ENCODE results near the gene MYL7. TPM values are rescaled to one million over a fixed set of nuclear protein-coding genes. Genes with fewer than 3 reads are reported as not detected.

The MYL7 gene
- total and polyA plus RNA-seq, 2 donors = 1.9 to 2.7 TPM

DNA sequence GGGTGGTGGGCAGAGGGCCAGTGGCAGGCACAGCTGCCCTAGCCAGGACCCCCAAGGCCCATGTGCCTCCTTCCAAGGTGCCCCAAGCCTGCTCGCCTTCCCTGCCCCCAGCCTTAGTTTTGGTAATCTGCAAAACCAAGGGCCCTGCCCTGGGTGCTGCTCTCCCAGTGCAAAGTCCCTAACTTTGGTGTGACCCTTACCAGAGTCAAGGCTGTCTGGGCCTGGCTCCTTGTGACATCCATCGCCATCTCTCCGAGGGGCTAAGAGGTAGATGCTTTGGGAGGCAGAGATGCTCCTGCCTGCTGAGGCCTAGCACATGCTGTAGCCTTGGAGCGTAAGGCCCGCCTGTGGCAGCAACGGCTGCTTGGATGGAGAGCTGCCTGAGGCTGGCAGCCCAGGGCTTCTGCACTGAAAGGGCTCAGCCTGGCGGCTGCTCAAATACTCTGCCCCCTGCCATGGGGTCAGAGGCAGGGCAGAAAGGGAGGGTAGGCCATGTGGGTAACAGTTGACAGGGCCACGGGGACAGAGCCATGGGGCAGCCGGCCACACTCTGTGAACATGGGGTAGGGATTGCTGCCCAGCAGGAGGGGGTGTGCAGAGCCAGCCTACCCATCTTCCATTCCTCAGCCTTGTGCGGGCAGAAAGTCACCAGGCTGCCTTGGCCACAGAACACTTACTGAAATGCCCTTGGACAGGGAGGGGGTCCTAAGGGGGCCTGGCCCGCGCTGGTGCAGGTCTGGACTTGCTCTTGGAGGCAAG is 17.9 kb upstream of the MYL7 start:
- no peak for DNase-seq (ENCODE audit: extremely low spot score)
- no peak overlapping the region for H3K4me3 ChIP-seq (ENCODE audit: low read depth, low read length)
- no peaks in the 10 kb centered on the region for H3K36me3 ChIP-seq (ENCODE audit: insufficient read depth)
- H3K27ac ChIP-seq (ENCODE audit: low read depth) = no peak overlapping the region
- no peaks in the 10 kb centered on the region for H3K4me1 ChIP-seq (ENCODE audit: insufficient read depth)
- 95% methylated on average over 12 of the region's 12 CpGs for WGBS

DNA sequence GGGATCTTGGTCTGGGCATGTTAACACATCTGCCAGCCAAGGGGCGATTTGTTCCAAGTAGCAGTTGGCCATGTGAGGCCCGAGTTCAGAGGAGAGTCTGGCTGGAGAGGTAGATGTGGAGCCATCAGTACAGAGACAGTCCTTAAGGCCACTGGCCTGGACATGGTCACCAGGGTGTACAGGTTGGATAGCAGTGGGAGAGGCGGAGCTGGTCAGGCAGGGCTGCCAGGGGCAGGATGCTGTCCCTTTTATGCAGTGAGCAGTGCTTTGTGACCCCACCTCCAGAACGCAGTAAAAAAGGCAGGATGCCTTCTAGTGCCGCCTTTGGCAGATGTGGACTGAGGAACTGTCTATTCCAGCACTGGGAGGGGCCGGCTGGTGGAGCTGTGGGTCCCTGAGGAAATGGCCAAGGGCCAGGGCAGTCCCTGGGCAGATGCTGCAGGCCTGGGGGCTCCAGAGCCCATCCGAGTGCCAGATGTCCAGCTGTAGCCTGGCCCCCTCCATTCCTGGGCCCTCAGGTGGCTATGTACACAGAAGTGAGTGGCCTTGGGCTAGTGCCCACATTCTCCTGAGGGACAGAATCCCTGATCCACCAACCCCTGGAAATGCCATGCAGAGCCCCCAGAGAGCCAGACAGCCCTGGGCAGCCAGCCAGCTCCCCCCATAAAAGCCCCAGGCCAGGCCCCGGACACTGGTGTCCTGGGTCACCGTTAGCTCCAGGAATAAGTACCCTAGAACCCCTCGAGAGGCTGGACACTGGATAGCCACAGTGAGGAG is 17.2 kb upstream of the MYL7 start:
- no peak for DNase-seq (ENCODE audit: extremely low spot score)
- Histone ChIP-seq H3K4me1 (ENCODE audit: insufficient read depth) (no peaks in the 10 kb centered on the region), H3K36me3 (ENCODE audit: insufficient read depth) (no peaks in the 10 kb centered on the region), H3K4me3 (ENCODE audit: low read depth, low read length) (no peak overlapping the region), H3K27ac (ENCODE audit: low read depth) (no peak overlapping the region)
- WGBS = 79% methylated on average over 10 of the region's 10 CpGs

DNA sequence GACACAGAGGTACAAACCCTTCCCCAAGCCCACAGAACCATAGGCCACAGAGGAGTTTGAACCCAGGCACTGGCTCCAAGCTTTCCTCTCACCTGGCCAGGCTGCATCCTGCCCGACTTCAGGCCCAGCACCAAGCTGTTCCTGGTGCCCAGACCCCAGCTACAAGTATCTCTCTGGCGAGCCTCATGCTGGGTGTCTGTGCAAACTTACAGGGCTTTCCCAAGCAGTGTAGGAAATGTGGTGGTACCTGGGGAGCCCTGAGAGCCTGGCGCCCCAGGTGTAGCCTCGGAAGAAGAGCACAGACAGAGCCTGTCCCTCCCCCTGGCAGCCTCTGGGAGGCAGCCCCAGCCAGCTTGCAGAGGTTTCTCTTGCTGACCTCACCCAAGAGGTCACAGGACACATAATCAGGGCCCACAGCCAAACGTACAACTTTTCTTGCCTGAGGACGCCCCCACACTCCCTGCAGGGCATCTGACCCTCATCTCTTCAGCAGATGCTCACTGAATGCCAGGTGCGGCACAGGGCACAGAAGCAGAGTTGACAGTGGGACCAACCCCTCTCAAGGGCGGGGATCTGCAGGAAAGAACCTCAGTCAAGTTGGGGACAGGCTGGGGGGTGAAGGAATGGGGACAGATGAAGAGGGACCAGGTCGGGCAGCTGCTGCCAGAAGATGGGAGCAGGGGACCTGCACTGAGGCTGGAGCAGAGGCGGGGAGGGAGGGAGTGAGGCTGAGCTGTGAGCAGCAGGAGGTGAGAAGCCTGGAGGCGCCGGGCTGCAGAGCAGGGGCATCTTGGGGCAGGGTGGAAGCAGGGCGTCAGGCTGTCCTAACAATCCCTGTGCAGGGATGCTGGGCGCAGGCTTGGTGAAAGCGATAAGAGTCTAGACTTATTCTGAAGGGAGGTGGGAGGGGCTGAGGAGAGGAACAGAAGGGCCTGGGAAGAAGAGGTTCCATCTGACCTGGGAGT is 16.3 kb upstream of the MYL7 start:
- WGBS = 81% methylated on average over 15 of the region's 15 CpGs
- Histone ChIP-seq H3K4me3 (ENCODE audit: low read depth, low read length) (no peak overlapping the region), H3K36me3 (ENCODE audit: insufficient read depth) (no peaks in the 10 kb centered on the region), H3K4me1 (ENCODE audit: insufficient read depth) (no peaks in the 10 kb centered on the region), H3K27ac (ENCODE audit: low read depth) (no peak overlapping the region)
- DNase-seq (ENCODE audit: extremely low spot score) = no peak

DNA sequence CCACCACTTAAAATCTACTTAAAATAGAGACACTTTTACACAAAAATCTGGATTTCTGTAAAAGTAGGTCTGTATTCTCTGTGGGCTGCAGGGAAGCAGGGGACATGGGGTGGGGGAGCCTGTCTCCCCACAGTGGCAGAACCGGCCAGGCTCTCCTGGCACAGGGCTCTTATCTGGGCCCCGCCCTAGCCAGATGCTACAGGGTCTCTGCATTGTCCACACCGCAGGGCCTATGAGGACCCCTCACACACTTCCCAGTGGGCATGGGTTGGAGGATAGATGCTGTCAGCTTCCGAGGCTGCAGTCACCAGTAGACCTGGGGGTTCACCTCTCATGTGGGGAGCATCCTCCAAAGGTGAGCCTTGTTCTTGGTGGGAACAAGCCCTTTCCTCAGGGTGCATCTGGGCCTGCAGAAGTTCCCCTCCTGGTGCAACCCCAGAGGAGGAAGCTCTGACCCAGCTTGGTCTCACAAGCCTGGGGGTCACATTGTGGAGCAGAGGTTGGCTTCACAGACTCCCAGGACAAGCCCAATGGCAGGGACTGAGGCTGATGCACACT is 15.4 kb upstream of the MYL7 start:
- Histone ChIP-seq H3K4me1 (ENCODE audit: insufficient read depth) (no peaks in the 10 kb centered on the region), H3K4me3 (ENCODE audit: low read depth, low read length) (no peak overlapping the region), H3K27ac (ENCODE audit: low read depth) (no peak overlapping the region), H3K36me3 (ENCODE audit: insufficient read depth) (no peaks in the 10 kb centered on the region)
- WGBS = 86% methylated on average over 4 of the region's 4 CpGs
- DNase-seq (ENCODE audit: extremely low spot score) = no peak

DNA sequence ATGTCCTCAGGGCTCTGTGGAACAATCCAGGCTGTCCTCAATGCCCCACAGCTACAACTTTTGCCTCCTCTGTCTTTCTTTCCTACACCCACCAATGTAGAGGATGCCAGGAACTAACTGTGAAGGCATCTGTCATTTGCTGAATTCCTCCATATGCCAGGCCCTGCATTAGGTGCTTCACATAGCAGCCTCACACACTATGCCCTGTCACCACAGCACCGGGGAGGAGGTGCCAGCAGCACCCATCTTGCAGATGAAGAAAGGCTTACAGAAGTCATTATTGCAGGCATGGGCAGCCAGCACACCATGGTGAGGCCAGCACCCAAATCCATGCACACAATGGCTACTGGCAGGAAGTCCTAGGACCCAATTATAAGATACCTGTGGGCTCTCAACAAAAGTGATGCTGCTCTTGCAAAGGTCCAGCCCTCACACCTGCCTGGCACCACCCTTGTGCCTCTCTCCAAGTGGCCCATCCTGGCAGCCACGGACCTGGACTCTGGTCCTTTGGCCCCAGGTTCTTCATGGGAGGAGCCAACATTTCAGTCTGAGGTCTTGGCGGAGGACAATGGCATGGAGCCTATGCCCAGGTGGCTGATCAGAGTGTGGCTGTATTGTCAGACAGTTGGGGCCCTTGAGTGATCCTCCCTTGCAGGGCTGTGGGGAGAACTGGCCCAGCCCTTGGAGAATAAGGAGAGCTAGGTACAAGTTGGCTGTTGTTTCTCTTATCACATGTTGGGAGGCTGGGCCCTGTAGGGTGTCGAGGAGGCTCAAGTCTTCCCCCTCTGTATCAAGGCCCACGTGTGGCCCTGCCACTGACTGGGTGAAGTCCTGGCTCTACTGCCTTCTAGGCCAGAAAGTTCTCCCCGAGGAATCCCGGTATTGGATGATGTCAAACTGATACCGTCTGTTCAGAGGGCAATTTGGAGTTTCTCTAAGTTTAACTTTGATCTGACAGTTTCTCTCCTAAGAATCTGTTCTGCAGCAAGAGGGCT is 14.4 kb upstream of the MYL7 start:
- Histone ChIP-seq H3K36me3 (ENCODE audit: insufficient read depth) (no peaks in the 10 kb centered on the region), H3K4me3 (ENCODE audit: low read depth, low read length) (no peak overlapping the region), H3K27ac (ENCODE audit: low read depth) (no peak overlapping the region), H3K4me1 (ENCODE audit: insufficient read depth) (no peaks in the 10 kb centered on the region)
- WGBS = 79% methylated on average over 8 of the region's 8 CpGs
- no peak for DNase-seq (ENCODE audit: extremely low spot score)

DNA sequence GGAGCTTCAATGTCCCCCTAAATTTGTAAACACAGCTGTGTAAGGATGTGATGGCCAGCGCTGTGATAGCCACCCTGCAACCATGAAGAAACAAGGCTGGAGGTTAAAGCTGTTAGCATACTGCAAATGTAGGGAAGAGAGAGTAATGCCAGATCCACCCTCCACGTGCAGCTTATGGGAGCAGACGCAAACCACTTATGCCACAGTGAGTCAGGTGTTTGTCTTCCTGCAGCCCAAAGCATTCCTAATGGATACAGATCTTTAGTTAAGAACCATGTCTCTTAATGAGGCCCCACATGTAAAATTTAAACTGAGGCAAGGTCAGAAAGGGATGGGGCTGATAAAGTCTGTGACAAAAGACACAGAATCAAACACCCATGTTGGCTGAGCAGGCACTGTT is 13.6 kb upstream of the MYL7 start:
- H3K4me3 ChIP-seq (ENCODE audit: low read depth, low read length) = no peak overlapping the region
- no peaks in the 10 kb centered on the region for H3K4me1 ChIP-seq (ENCODE audit: insufficient read depth)
- H3K27ac ChIP-seq (ENCODE audit: low read depth) = no peak overlapping the region
- no peaks in the 10 kb centered on the region for H3K36me3 ChIP-seq (ENCODE audit: insufficient read depth)
- DNase-seq (ENCODE audit: extremely low spot score) = no peak
- WGBS = 59% methylated on average over 3 of the region's 3 CpGs

DNA sequence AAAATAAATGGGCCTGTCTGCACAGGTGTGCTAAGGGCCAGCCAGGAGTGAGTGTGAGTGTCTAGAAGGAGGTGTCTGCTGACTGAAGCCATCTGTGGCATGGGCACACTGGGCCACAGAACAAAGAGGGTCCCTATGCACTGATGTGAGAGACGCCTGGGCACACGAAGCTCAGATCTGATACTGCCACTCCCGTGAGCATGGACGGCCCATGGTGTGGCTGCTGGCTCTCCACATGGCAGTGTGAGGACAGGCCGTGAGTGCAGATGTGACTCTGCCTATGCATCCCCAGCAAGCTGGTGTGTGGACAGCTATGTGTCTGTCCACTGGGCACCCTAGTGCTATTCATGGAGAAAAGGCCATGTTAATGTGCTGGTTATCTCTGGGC is 12.8 kb upstream of the MYL7 start:
- DNase-seq (ENCODE audit: extremely low spot score) = no peak
- Histone ChIP-seq H3K4me1 (ENCODE audit: insufficient read depth) (no peaks in the 10 kb centered on the region), H3K4me3 (ENCODE audit: low read depth, low read length) (no peak overlapping the region), H3K27ac (ENCODE audit: low read depth) (no peak overlapping the region), H3K36me3 (ENCODE audit: insufficient read depth) (no peaks in the 10 kb centered on the region)
- 87% methylated on average over 5 of the region's 5 CpGs for WGBS

DNA sequence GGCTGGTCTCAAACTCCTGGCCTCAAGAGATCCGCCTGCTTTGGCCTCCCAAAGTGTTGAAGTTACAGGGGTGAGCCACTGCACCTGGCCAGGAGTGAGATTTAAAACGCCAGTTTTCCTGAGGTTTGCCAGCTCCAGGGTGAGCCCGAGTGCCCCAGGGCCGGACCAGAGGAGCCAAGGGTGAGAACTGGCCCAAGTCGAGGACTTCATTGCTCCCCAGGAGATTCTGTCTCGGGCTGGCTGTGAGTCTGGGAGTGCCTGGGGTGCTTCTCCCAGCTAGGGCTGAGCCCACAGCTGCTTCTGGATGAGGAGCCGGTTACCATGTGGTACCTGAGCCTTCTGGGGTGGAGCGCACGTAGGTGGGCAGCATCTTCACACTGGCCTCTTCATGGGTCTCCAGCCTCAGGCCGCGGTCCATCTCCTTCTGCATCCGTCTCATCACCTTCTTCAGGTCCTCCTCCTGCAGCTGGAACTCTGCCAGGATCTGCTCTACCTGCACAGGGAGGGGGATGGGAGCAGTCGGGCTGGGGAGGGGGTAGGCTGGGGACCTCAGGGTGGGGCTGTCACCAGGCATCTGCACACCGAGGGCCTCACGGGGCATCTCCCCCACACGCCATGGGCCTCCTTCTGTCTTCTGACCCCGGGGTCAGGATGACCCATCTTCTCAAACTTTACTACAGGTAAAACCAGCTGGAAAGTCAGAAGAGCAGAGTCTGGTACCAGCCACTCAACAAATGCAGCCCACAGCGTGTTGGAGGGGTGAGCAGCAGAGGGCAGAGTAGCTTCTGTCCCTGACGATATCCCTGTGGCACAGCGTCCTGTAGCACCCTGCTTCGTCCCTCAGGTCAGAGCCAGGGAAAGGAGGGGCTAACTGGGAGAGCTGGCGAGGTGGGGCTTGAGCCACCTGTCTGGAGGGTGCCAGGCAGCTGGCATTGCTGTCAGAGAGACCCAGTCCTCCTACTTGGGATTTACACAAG is 12.1 kb upstream of the MYL7 start:
- H3K27ac ChIP-seq (ENCODE audit: low read depth) = no peak overlapping the region
- H3K4me1 ChIP-seq (ENCODE audit: insufficient read depth) = no peaks in the 10 kb centered on the region
- H3K36me3 ChIP-seq (ENCODE audit: insufficient read depth) = no peaks in the 10 kb centered on the region
- WGBS = 83% methylated on average over 22 of the region's 22 CpGs
- H3K4me3 ChIP-seq (ENCODE audit: low read depth, low read length) = no peak overlapping the region
- DNase-seq (ENCODE audit: extremely low spot score) = no peak

DNA sequence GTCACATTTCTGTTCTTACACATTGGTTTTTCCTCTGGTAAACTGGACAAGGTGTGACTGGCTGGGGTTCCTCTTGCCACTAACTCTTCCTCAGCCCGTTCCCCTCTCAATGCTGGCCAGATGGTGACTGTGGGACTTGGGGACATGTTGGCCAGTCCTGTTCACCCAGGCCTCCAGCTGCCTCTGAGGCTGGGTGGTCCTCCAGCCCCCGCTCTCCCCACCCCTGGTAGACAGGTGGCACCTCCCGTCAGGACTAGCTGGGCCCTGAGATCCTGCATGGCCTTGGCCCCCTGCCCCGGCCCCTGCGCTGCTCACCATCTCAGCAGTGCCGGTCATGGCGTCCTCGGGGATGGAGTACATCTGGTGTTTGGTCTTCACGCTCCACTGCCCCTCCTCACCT is 10.8 kb upstream of the MYL7 start:
- no peaks in the 10 kb centered on the region for H3K36me3 ChIP-seq (ENCODE audit: insufficient read depth)
- WGBS = 95% methylated on average over 9 of the region's 9 CpGs
- no peak overlapping the region for H3K4me3 ChIP-seq (ENCODE audit: low read depth, low read length)
- H3K27ac ChIP-seq (ENCODE audit: low read depth) = no peak overlapping the region
- DNase-seq (ENCODE audit: extremely low spot score) = no peak
- no peaks in the 10 kb centered on the region for H3K4me1 ChIP-seq (ENCODE audit: insufficient read depth)

DNA sequence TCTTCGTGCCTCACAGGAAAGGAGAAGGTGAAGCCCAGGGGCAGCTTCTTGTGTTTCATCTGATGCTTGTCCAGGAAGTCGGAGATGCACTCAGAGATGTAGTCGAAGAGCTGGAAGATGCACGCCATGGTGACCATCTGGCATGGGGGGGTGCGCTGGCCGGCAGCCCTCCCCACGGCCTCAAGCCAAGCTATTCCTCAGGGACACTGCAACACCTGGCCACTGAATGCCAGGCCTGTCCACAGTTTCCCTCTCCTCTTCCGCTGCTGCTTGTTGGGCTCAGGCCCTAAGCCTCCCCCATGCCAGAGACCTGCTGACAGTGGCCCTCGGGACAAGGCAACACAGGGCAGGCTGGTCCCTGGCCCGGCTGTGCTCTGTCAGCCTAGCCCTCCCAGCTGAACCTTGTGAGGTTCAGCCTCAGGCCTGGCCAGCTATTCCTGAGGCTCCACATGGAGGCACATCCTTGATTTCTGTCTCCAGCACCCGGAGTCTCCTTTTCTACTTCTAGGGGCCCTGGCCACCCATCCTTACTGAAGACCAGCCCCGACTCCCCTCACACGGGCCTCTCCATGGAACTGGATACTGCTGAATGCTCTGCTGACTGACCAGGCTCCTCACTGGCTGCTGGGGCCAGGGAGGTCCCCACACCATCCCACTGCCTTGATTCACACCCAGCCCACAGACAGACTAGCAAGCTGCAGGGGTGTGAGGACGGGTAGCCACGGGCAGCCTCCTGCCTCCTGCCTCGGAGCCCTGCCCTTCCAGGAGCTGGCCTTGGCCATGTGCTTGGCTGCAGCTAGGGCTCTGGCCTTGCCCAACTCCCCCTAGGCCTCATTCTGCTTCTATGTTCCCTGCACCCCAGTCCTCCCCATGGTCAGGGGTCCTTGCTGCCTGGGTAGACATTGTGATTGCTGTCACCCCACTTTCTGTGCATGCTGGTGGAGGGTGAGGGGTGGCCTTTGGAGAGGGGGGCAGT is 10.1 kb upstream of the MYL7 start:
- Histone ChIP-seq H3K27ac (ENCODE audit: low read depth) (no peak overlapping the region), H3K36me3 (ENCODE audit: insufficient read depth) (no peaks in the 10 kb centered on the region), H3K4me3 (ENCODE audit: low read depth, low read length) (no peak overlapping the region), H3K4me1 (ENCODE audit: insufficient read depth) (no peaks in the 10 kb centered on the region)
- DNase-seq (ENCODE audit: extremely low spot score) = no peak
- WGBS = 87% methylated on average over 16 of the region's 16 CpGs

DNA sequence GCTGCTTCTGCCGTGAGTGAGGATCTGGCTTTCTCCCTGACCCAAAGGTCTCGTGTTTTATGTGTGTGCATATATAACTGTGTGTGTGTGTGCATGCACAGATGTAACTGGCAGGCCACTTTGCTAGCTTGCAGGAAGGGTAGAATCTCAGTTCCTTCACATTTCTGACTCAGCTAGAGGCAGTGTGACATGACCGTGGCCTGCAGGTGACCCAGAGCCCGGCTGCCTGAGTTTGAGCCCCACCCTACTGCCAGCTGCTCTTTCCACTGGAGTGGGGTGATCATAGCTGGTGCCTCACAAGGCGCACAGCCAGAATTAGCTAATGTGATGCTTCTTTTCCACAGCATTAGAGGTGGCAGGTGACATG is 9.3 kb upstream of the MYL7 start:
- no peak overlapping the region for H3K4me3 ChIP-seq (ENCODE audit: low read depth, low read length)
- 62% methylated on average over 5 of the region's 5 CpGs for WGBS
- DNase-seq (ENCODE audit: extremely low spot score) = no peak
- no peak overlapping the region for H3K27ac ChIP-seq (ENCODE audit: low read depth)
- no peaks in the 10 kb centered on the region for H3K4me1 ChIP-seq (ENCODE audit: insufficient read depth)
- H3K36me3 ChIP-seq (ENCODE audit: insufficient read depth) = no peaks in the 10 kb centered on the region
